Osteocyte (in vitro differentiated cells): ENCODE data around the gene COMMD10. TPM values are rescaled to one million over a fixed set of nuclear protein-coding genes. Genes with fewer than 3 reads are reported as not detected.

Experiments used
- DNase-seq: peaks from one replicate; pipeline ENCODE4 v3.0.0; 2021; ENCODE audit warnings: mixed read lengths; ENCODE audit not compliant: unreplicated experiment; ENCODE audit errors: extremely low spot score
- H3K27ac Mint-ChIP-seq: one replicate; pipeline ENCODE4 v1.8.0; 2021; ENCODE audit warnings: mild to moderate bottlenecking, mixed read lengths; ENCODE audit not compliant: unreplicated experiment
- H3K27me3 Mint-ChIP-seq: one replicate; pipeline ENCODE4 v1.8.0; 2021; ENCODE audit warnings: mixed read lengths; ENCODE audit not compliant: unreplicated experiment
- H3K36me3 Mint-ChIP-seq: one replicate; pipeline ENCODE4 v1.8.0; 2021; ENCODE audit warnings: mixed read lengths; ENCODE audit not compliant: unreplicated experiment
- H3K4me1 Mint-ChIP-seq: one replicate; pipeline ENCODE4 v1.8.0; 2021; ENCODE audit warnings: mixed read lengths; ENCODE audit not compliant: unreplicated experiment
- H3K4me3 Mint-ChIP-seq: one replicate; pipeline ENCODE4 v1.8.0; 2021; ENCODE audit warnings: mild to moderate bottlenecking, moderate library complexity, mixed read lengths; ENCODE audit not compliant: unreplicated experiment
- H3K9me3 Mint-ChIP-seq: one replicate; pipeline ENCODE4 v1.8.0; 2021; ENCODE audit warnings: mixed read lengths; ENCODE audit not compliant: unreplicated experiment
- CTCF ChIP-seq: fragments of 200-600 bp; sonication (generic); IDR thresholded peaks from 2 replicates; pipeline ENCODE4 v1.5.0; 2021; ENCODE audit warnings: antibody characterized with exemption, mild to moderate bottlenecking, moderate library complexity
- total RNA-seq: library from RNA; stranded (reverse); gene quantifications from 2 replicates; pipeline ENCODE4 v1.2.1, GENCODE V29; 2021

The COMMD10 gene
- total RNA-seq, 1 donor from 2014 or later = 21.2 TPM

- no peak for TF ChIP-seq CTCF
- H3K4me3 Mint-ChIP-seq = no peak overlapping the region
- peaks cover 6% of the 10 kb centered on the region for H3K36me3 Mint-ChIP-seq
- no peaks in the 10 kb centered on the region for H3K27me3 Mint-ChIP-seq
- H3K27ac Mint-ChIP-seq = peak overlapping the region; percentile 79
- H3K4me1 Mint-ChIP-seq = peaks cover 25% of the 10 kb centered on the region
- peaks cover 21% of the 10 kb centered on the region for H3K9me3 Mint-ChIP-seq
- no peak for DNase-seq
Measured at GRCh38 chr5:116291271-116291670, 206.4 kb downstream of the COMMD10 start.

- peaks cover 8% of the 10 kb centered on the region for H3K36me3 Mint-ChIP-seq
- no peaks in the 10 kb centered on the region for H3K27me3 Mint-ChIP-seq
- H3K9me3 Mint-ChIP-seq = peaks cover 18% of the 10 kb centered on the region
- TF ChIP-seq CTCF = no peak
- H3K27ac Mint-ChIP-seq = peak overlapping the region; percentile 79
- DNase-seq = no peak
- peaks cover 25% of the 10 kb centered on the region for H3K4me1 Mint-ChIP-seq
- no peak overlapping the region for H3K4me3 Mint-ChIP-seq
Measured at GRCh38 chr5:116292321-116292720, 207.5 kb downstream of the COMMD10 start.

- H3K36me3 Mint-ChIP-seq = peaks cover 17% of the 10 kb centered on the region
- no peak for DNase-seq
- H3K9me3 Mint-ChIP-seq = peaks cover 20% of the 10 kb centered on the region
- no peak overlapping the region for H3K4me3 Mint-ChIP-seq
- no peaks in the 10 kb centered on the region for H3K27me3 Mint-ChIP-seq
- peaks cover 12% of the 10 kb centered on the region for H3K4me1 Mint-ChIP-seq
- H3K27ac Mint-ChIP-seq = no peak overlapping the region
- no peak for TF ChIP-seq CTCF
Measured at GRCh38 chr5:116296335-116297072, 211.7 kb downstream of the COMMD10 start.

- TF ChIP-seq CTCF = no peak
- no peak overlapping the region for H3K27ac Mint-ChIP-seq
- H3K27me3 Mint-ChIP-seq = no peaks in the 10 kb centered on the region
- H3K36me3 Mint-ChIP-seq = peaks cover 17% of the 10 kb centered on the region
- H3K4me3 Mint-ChIP-seq = no peak overlapping the region
- DNase-seq = no peak
- peaks cover 20% of the 10 kb centered on the region for H3K9me3 Mint-ChIP-seq
- peaks cover 4% of the 10 kb centered on the region for H3K4me1 Mint-ChIP-seq
Measured at GRCh38 chr5:116297296-116297814, 212.5 kb downstream of the COMMD10 start.

GRCh38 chr5:116299746-116300640 is 215.2 kb downstream of the COMMD10 start:
- Mint-ChIP-seq H3K9me3 (peaks cover 25% of the 10 kb centered on the region), H3K4me1 (no peaks in the 10 kb centered on the region), H3K36me3 (peaks cover 30% of the 10 kb centered on the region), H3K27me3 (no peaks in the 10 kb centered on the region), H3K27ac (no peak overlapping the region), H3K4me3 (no peak overlapping the region)
- no peak for DNase-seq
- no peak for TF ChIP-seq CTCF
